HFF-Myc (cell line): ENCODE measurements around the gene SH3BGR.

Experiments
- DNase-seq: peaks from one replicate; pipeline ENCODE4 v3.0.0-alpha.2; 2011; ENCODE audit warnings: low read depth; ENCODE audit errors: extremely low read depth
- H3K4me3 ChIP-seq: replicated peaks from 2 replicates; pipeline ENCODE4 v1.5.1; 2011; ENCODE audit warnings: low read depth, mild to moderate bottlenecking, control low read depth, low read length
- CTCF ChIP-seq: IDR thresholded peaks from 2 replicates; pipeline ENCODE4 v1.5.1; 2012; ENCODE audit warnings: mild to moderate bottlenecking, low read depth, low read length, control low read depth; ENCODE audit errors: missing control alignments

Gene SH3BGR

GRCh38 chr21:39559511-39559910 lies 107.7 kb downstream of the SH3BGR start:
- no peak for DNase-seq
- no peak overlapping the region for H3K4me3 ChIP-seq
- TF ChIP-seq CTCF = no peak

GRCh38 chr21:39561140-39561539 lies 109.4 kb downstream of the SH3BGR start:
- no peak for TF ChIP-seq CTCF
- no peak overlapping the region for H3K4me3 ChIP-seq

GRCh38 chr21:39562791-39563770 lies 111.3 kb downstream of the SH3BGR start:
- no peak for DNase-seq
- TF ChIP-seq CTCF = no peak
- no peak overlapping the region for H3K4me3 ChIP-seq

More at GRCh38 chr21:39561140-39561539, 109.4 kb downstream of the SH3BGR start:
- no peak for DNase-seq

- H3K4me3 ChIP-seq = no peak overlapping the region
- no peak for DNase-seq
- no peak for TF ChIP-seq CTCF
Observed at GRCh38 chr21:39564200-39564599, 112.4 kb downstream of the SH3BGR start.
